WTC11 (cell line): Measurements from ENCODE around the gene WBP2NL. TPM values are rescaled to one million over a fixed set of nuclear protein-coding genes. Genes with fewer than 3 reads are reported as not detected.

Experiments
- ATAC-seq: fragments of 200-7000 bp; cut with Tn5 transposase; 2 replicates; pipeline ENCODE4 v1.10.0; 2021; ENCODE audit warnings: mild to moderate bottlenecking, moderate library complexity
- CTCF ChIA-PET: fragments of 300-600 bp; sonication (Branson Sonifier 250); formaldehyde crosslinking; loops from one replicate; lab custom pipeline; 2021; ENCODE audit warnings: antibody characterized with exemption; lab: Charles Lee
- POLR2A ChIA-PET: fragments of 350-600 bp; sonication (Branson Sonifier 250); formaldehyde crosslinking; loops from one replicate; lab custom pipeline; 2021; ENCODE audit warnings: antibody characterized with exemption; lab: Charles Lee
- DNase-seq: peaks from one replicate; pipeline ENCODE4 v3.0.0; 2021; ENCODE audit warnings: low spot score
- H3K27ac Mint-ChIP-seq: 2 replicates; pipeline ENCODE4 v1.8.0; 2021; ENCODE audit warnings: mixed read lengths
- H3K27me3 Mint-ChIP-seq: 2 replicates; pipeline ENCODE4 v1.8.0; 2021; ENCODE audit warnings: low read depth, mild to moderate bottlenecking, moderate library complexity, mixed read lengths
- H3K36me3 Mint-ChIP-seq: 2 replicates; pipeline ENCODE4 v1.8.0; 2021; ENCODE audit warnings: mixed read lengths
- H3K4me1 Mint-ChIP-seq: 2 replicates; pipeline ENCODE4 v1.8.0; 2022; ENCODE audit warnings: mixed read lengths
- H3K4me3 Mint-ChIP-seq: 2 replicates; pipeline ENCODE4 v1.8.0; 2021; ENCODE audit warnings: mild to moderate bottlenecking, moderate library complexity, mixed read lengths
- H3K9me3 Mint-ChIP-seq: 2 replicates; pipeline ENCODE4 v1.8.0; 2021; ENCODE audit warnings: mixed read lengths
- ARID4B ChIP-seq: sonication (generic); formaldehyde crosslinking; IDR thresholded peaks from 2 replicates; pipeline ENCODE4 v1.8.0; 2023; ENCODE audit warnings: missing genetic modification reagents, mild to moderate bottlenecking, borderline replicate concordance
- ATF3 ChIP-seq: sonication (generic); formaldehyde crosslinking; conservative IDR thresholded peaks from 2 replicates; pipeline ENCODE4 v1.8.1; 2022; ENCODE audit warnings: mild to moderate bottlenecking, missing genetic modification reagents
- CBFB ChIP-seq: sonication (generic); formaldehyde crosslinking; IDR thresholded peaks from 2 replicates; pipeline ENCODE4 v1.8.1; 2022; ENCODE audit warnings: mild to moderate bottlenecking, low read depth, missing genetic modification reagents
- CDX4 ChIP-seq: fragments of 250-450 bp; sonication (Bioruptor Pico); IDR thresholded peaks from 2 replicates; pipeline ENCODE4 v1.9.0; 2021; ENCODE audit warnings: moderate library complexity, mild to moderate bottlenecking, inconsistent platforms, borderline replicate concordance
- ELF4 ChIP-seq: sonication (generic); formaldehyde crosslinking; IDR thresholded peaks from 2 replicates; pipeline ENCODE4 v1.8.1; 2022; ENCODE audit warnings: low read depth, mild to moderate bottlenecking, moderate library complexity, missing genetic modification reagents
- ERG ChIP-seq: fragments of 250-450 bp; sonication (Bioruptor Pico); IDR thresholded peaks from 2 replicates; pipeline ENCODE4 v1.8.0; 2021; ENCODE audit warnings: mild to moderate bottlenecking
- MAX ChIP-seq: sonication (generic); formaldehyde crosslinking; IDR thresholded peaks from 2 replicates; pipeline ENCODE4 v1.8.0; 2022; ENCODE audit warnings: mild to moderate bottlenecking, missing genetic modification reagents
- MXD4 ChIP-seq: fragments of 250-450 bp; sonication (Bioruptor Pico); IDR thresholded peaks from 2 replicates; pipeline ENCODE4 v1.8.0; 2021; ENCODE audit warnings: mild to moderate bottlenecking, moderate library complexity, borderline replicate concordance
- NFATC4 ChIP-seq: fragments of 250-450 bp; sonication (Bioruptor Pico); IDR thresholded peaks from 2 replicates; pipeline ENCODE4 v1.9.0; 2021; ENCODE audit warnings: mild to moderate bottlenecking
- NFYB ChIP-seq: sonication (generic); formaldehyde crosslinking; conservative IDR thresholded peaks from 2 replicates; pipeline ENCODE4 v1.8.0; 2022; ENCODE audit warnings: low read depth, missing genetic modification reagents
- NR1H2 ChIP-seq: sonication (generic); formaldehyde crosslinking; IDR thresholded peaks from 2 replicates; pipeline ENCODE4 v1.9.0; 2021; ENCODE audit warnings: mild to moderate bottlenecking, moderate library complexity, missing genetic modification reagents
- RORB ChIP-seq: fragments of 250-450 bp; sonication (Bioruptor Pico); IDR thresholded peaks from 2 replicates; pipeline ENCODE4 v1.9.0; 2021; ENCODE audit warnings: mild to moderate bottlenecking
- SMAD3 ChIP-seq: sonication (generic); formaldehyde crosslinking; IDR thresholded peaks from 2 replicates; pipeline ENCODE4 v1.8.0; 2022; ENCODE audit warnings: missing genetic modification reagents, mild to moderate bottlenecking, borderline replicate concordance
- TEAD1 ChIP-seq: sonication (generic); formaldehyde crosslinking; IDR thresholded peaks from 2 replicates; pipeline ENCODE4 v1.8.0; 2022; ENCODE audit warnings: mild to moderate bottlenecking, missing genetic modification reagents
- ZBTB43 ChIP-seq: sonication (generic); formaldehyde crosslinking; IDR thresholded peaks from 2 replicates; pipeline ENCODE4 v1.8.1; 2023; ENCODE audit warnings: mild to moderate bottlenecking, missing genetic modification reagents
- ZNF121 ChIP-seq: sonication (generic); formaldehyde crosslinking; IDR thresholded peaks from 2 replicates; pipeline ENCODE4 v1.8.0; 2023; ENCODE audit warnings: missing genetic modification reagents
- ZNF219 ChIP-seq: sonication (generic); formaldehyde crosslinking; IDR thresholded peaks from 2 replicates; pipeline ENCODE4 v1.8.0; 2023; ENCODE audit warnings: missing genetic modification reagents, mild to moderate bottlenecking, borderline replicate concordance
- ZNF232 ChIP-seq: sonication (generic); formaldehyde crosslinking; IDR thresholded peaks from 2 replicates; pipeline ENCODE4 v1.8.0; 2022; ENCODE audit warnings: mild to moderate bottlenecking, missing genetic modification reagents
- ZSCAN18 ChIP-seq: fragments of 250-450 bp; sonication (Bioruptor Pico); IDR thresholded peaks from 2 replicates; pipeline ENCODE4 v2.1.2; 2022; ENCODE audit warnings: mild to moderate bottlenecking, moderate library complexity
- total RNA-seq: library from RNA; stranded (reverse); gene quantifications from 3 replicates; pipeline ENCODE4 v1.2.3, GENCODE V29; 2021

Gene WBP2NL
- total RNA-seq, 1 experiment from 2014 or later, result not detected

GRCh38 chr22:41969110-41969646 is 29.4 kb upstream of the WBP2NL start, which contains the start of gene SEPTIN3:
Gene SEPTIN3, plus strand, starts transcription at chr22:41969443. Its CDS starts 2,050 bp downstream, at chr22:41971493.
- Mint-ChIP-seq H3K4me3 (no peak within 1 kb of the TSS), H3K9me3 (peaks cover 6% of the 10 kb centered on the region), H3K27me3 (peaks cover 37% of the 10 kb centered on the region), H3K4me1 (peaks cover 10% of the 10 kb centered on the region), H3K36me3 (peaks cover 3% of the 10 kb centered on the region), H3K27ac (no peak within 1 kb of the TSS)
- ChIA-PET POLR2A (interaction anchor here (1.3 kb wide), 1 partner anchor 121 kb away, joined by 4 read pairs; the partner anchor contains the start of gene NDUFA6), CTCF (interaction anchor here (1.0 to 10.1 kb wide), 6 partner anchors 11 to 272 kb away, joined by 4 to 78 read pairs (median 10); partner anchors contain the start of genes CENPM and NDUFA6)
- no peak for TF ChIP-seq ZBTB43 (CRISPR knock-in tag)
- TF ChIP-seq ZNF121, result 0 out of 2 replicates have a peak, but pooled peaks have one; percentile 18
- ATAC-seq (peak; percentile 40), DNase-seq (no peak)

GRCh38 chr22:41970601-41971000 is 28.0 kb upstream of the WBP2NL start:
- ChIA-PET CTCF (interaction anchor here (1.3 to 10.1 kb wide), 3 partner anchors 30 to 141 kb away, joined by 3 to 78 read pairs (median 11); partner anchors contain the start of gene NDUFA6), POLR2A (no interaction called here)
- no peak overlapping the region for H3K27ac Mint-ChIP-seq
- TF ChIP-seq TEAD1 (no peak), CBFB (no peak), CDX4 (CRISPR knock-in tag) (no peak), NFATC4 (CRISPR knock-in tag) (no peak), RORB (no peak), ARID4B (CRISPR knock-in tag) (no peak), ATF3 (CRISPR knock-in tag) (no peak), ZSCAN18 (CRISPR knock-in tag) (no peak), ELF4 (no peak), SMAD3 (CRISPR knock-in tag) (no peak), ERG (CRISPR knock-in tag) (no peak), NR1H2 (CRISPR knock-in tag) (no peak), ZNF219 (CRISPR knock-in tag) (no peak), MXD4 (CRISPR knock-in tag) (no peak), MAX (CRISPR knock-in tag) (no peak), NFYB (CRISPR knock-in tag) (no peak), ZNF232 (CRISPR knock-in tag) (no peak)
- DNase-seq (no peak), ATAC-seq (no peak)
- H3K4me3 Mint-ChIP-seq, result no peak overlapping the region
- peaks cover 11% of the 10 kb centered on the region for H3K4me1 Mint-ChIP-seq
- H3K36me3 Mint-ChIP-seq, result peaks cover 3% of the 10 kb centered on the region
- peaks cover 6% of the 10 kb centered on the region for H3K9me3 Mint-ChIP-seq
- peaks cover 49% of the 10 kb centered on the region for H3K27me3 Mint-ChIP-seq
